Nephron progenitor cell (in vitro differentiated cells): ENCODE measurements around the gene PRKAG2.

Experiments
- DNase-seq: peaks from one replicate; pipeline ENCODE4 v3.0.0; 2021
- H3K27ac Mint-ChIP-seq: 2 replicates; pipeline ENCODE4 v1.8.0; 2021; ENCODE audit warnings: mild to moderate bottlenecking, moderate library complexity, mixed read lengths
- H3K27me3 Mint-ChIP-seq: 2 replicates; pipeline ENCODE4 v1.8.0; 2021; ENCODE audit warnings: mild to moderate bottlenecking, low read depth, mixed read lengths; ENCODE audit not compliant: poor library complexity
- H3K36me3 Mint-ChIP-seq: 2 replicates; pipeline ENCODE4 v1.8.0; 2021; ENCODE audit warnings: low read depth, mixed read lengths
- H3K4me1 Mint-ChIP-seq: 2 replicates; pipeline ENCODE4 v1.8.0; 2021; ENCODE audit warnings: mixed read lengths
- H3K4me3 Mint-ChIP-seq: 2 replicates; pipeline ENCODE4 v1.8.0; 2021; ENCODE audit warnings: mild to moderate bottlenecking, moderate library complexity, mixed read lengths
- H3K9me3 Mint-ChIP-seq: 2 replicates; pipeline ENCODE4 v1.8.0; 2021; ENCODE audit warnings: mild to moderate bottlenecking, moderate library complexity, mixed read lengths
- CTCF ChIP-seq: fragments of 200-600 bp; sonication (generic); IDR thresholded peaks from 2 replicates; pipeline ENCODE4 v1.5.0; 2021; ENCODE audit warnings: antibody characterized with exemption

Gene PRKAG2

GRCh38 chr7:151838072-151838471 lies 38.8 kb downstream of the PRKAG2 start:
- Mint-ChIP-seq H3K36me3 (no peaks in the 10 kb centered on the region), H3K27me3 (peaks cover 66% of the 10 kb centered on the region), H3K27ac (no peak overlapping the region), H3K4me3 (no peak overlapping the region), H3K4me1 (peaks cover 15% of the 10 kb centered on the region), H3K9me3 (no peaks in the 10 kb centered on the region)
- DNase-seq: no peak
- no peak for TF ChIP-seq CTCF

- DNase-seq: peak; percentile 44
- H3K36me3 Mint-ChIP-seq: no peaks in the 10 kb centered on the region
- H3K4me1 Mint-ChIP-seq: peaks cover 15% of the 10 kb centered on the region
- peaks cover 70% of the 10 kb centered on the region for H3K27me3 Mint-ChIP-seq
- no peak overlapping the region for H3K27ac Mint-ChIP-seq
- H3K9me3 Mint-ChIP-seq: no peaks in the 10 kb centered on the region
- TF ChIP-seq CTCF: no peak
- H3K4me3 Mint-ChIP-seq: no peak overlapping the region
Observed at GRCh38 chr7:151837285-151838042, 39.5 kb downstream of the PRKAG2 start.

DNA sequence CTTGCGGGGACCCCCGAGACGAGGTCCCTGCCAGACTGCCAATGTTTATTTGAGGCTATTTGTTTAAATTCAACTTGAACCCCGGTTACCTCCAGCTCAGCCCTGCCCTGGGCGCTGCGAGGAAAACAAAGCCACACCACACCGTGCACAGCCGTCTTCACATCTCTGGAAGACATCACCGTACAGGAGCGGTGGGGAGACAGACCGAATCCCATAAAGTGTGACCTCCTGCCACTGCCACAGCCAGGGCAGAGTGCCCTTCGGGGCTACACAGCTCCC lies 40.0 kb downstream of the PRKAG2 start:
- no peak overlapping the region for H3K27ac Mint-ChIP-seq

DNA sequence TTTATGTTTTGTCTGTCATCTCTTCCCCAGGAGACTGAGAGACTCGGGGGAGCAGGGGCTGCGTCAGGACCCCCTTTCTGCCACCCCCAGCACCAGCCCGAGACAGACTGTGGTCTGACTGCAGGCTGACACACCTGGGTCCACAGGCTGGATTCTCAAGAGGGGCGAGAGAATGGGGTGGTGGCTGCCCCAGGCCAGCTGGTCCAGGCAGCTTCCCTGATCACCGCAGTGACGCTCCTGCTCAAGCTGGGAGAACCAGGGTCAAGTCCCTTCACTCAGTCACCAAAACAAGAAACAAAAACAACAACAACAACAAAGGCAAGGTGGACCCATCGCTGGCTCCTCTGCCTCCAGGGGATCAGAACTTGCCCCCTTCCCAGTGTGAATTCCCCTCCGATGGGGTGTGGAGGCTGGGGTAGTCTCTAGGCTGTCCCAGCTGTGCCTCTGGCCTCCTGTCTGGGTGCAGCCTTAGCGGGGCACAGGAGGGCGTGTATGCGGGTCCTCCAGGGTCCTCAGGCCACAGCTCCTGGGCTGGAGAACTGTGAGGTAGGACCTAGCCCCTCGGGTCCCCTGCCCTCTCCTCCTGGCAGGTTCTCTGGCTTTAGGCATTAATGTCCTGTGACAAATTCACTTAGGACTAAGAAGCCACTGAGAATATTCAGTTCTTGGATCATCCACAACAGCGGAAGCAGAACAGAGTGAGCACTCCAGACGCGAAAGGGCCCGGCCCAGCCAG lies 40.6 kb downstream of the PRKAG2 start:
- no peaks in the 10 kb centered on the region for H3K36me3 Mint-ChIP-seq
- no peak for DNase-seq
- H3K27me3 Mint-ChIP-seq: peaks cover 70% of the 10 kb centered on the region
- no peak for TF ChIP-seq CTCF
- no peak overlapping the region for H3K4me3 Mint-ChIP-seq
- H3K4me1 Mint-ChIP-seq: peaks cover 15% of the 10 kb centered on the region
- H3K9me3 Mint-ChIP-seq: no peaks in the 10 kb centered on the region
- H3K27ac Mint-ChIP-seq: no peak overlapping the region

More for the DNA sequence above, 40.0 kb downstream of the PRKAG2 start:
- no peak for DNase-seq
- H3K4me3 Mint-ChIP-seq: no peak overlapping the region
- H3K27me3 Mint-ChIP-seq: peaks cover 70% of the 10 kb centered on the region
- H3K4me1 Mint-ChIP-seq: peaks cover 15% of the 10 kb centered on the region
- no peaks in the 10 kb centered on the region for H3K36me3 Mint-ChIP-seq
- H3K9me3 Mint-ChIP-seq: no peaks in the 10 kb centered on the region
- TF ChIP-seq CTCF: no peak

DNA sequence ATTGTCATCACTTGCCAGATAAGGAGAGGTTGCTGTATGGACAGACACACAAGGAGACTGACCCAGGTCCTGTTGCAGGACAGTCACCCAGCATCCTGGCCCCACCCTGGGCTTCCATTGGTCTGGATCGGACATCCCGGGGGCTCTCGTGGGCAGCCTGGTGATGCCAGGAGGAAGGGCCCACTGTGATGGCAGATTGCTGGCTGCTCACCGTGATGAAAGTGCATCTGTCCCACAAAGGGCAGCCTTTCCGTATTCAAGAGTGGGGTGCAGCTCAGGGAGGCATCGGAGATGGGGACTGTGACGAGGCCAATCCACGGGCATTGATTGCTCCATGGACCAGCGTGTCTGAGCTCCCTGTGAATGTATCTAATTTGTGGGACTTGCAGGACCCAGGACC lies 41.3 kb downstream of the PRKAG2 start:
- Mint-ChIP-seq H3K4me1 (peaks cover 15% of the 10 kb centered on the region), H3K27me3 (peaks cover 77% of the 10 kb centered on the region), H3K4me3 (no peak overlapping the region), H3K9me3 (no peaks in the 10 kb centered on the region), H3K27ac (no peak overlapping the region), H3K36me3 (no peaks in the 10 kb centered on the region)
- TF ChIP-seq CTCF: no peak
- no peak for DNase-seq
